Measurements from ENCODE around the gene ZMYM5. TPM values are rescaled to one million over a fixed set of nuclear protein-coding genes. Genes with fewer than 3 reads are reported as not detected.
"Not testable (repeated sequence)": the region's sequence is repeated elsewhere in the genome, so short reads cannot be mapped to it uniquely, and the experiment has no call there.

ZMYM5 gene
- 10 to 100 TPM; 17.5 to 30.1 (median 25.9) TPM for polyA plus RNA-seq

DNA sequence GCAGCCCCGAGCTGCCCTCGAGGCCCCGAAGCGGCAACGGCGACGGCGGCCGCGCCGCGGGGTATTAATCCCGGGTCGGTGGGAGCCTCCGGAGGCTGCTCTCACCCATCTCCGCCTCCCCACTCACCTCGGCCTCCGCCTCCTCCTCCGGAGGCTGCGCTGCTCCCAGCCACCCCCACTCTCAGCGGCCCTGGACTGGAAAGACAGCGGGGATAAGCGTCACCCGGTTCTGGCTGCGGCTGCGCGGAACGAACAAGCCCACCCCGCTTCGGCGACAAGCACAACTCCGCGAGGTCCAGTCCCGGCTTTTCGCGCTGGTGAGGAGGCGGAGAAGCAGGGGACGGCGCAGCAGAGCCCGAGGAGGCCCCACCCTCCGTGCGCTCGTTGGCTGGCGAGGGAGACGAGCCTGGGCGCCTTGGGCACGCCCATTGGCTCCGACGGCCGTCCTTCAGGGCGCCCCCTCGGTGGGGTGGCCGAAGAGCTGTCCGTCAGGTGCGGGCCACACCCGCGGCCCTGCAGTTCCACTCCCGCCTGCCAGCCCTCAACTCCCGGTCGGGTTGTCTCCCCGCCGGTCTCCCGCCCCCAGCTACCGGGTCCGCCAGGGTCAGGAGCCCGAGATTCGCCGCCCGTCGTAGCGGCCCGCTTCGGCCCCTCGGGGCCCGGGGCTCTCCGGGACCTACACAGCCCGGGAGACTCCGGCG is at the start of gene ZMYM5:
TSS of gene ZMYM5 (minus strand) at position 327 of the 701 bp plus-strand sequence. CDS start 11,469 bp downstream, outside the sequence.
- Mint-ChIP-seq H3K4me1 (peaks cover 44 to 49% of the 10 kb centered on the region in 2 donors), H3K4me3 (peak within 1 kb of the TSS; percentile 88 to 98 (median 96)), H3K9me3 (no peaks in the 10 kb centered on the region), H3K27me3 (ENCODE audit: low read depth in 3 of 3) (peaks cover 7 to 17% (median 8%) of the 10 kb centered on the region in 3 donors), H3K27ac (peak within 1 kb of the TSS; percentile 94 to 97 (median 96)), H3K36me3 (peaks cover 0 to 3% (median 0%) of the 10 kb centered on the region in 3 donors)
- DNase-seq = peak; percentile 96 to 97 (median 96)

DNA sequence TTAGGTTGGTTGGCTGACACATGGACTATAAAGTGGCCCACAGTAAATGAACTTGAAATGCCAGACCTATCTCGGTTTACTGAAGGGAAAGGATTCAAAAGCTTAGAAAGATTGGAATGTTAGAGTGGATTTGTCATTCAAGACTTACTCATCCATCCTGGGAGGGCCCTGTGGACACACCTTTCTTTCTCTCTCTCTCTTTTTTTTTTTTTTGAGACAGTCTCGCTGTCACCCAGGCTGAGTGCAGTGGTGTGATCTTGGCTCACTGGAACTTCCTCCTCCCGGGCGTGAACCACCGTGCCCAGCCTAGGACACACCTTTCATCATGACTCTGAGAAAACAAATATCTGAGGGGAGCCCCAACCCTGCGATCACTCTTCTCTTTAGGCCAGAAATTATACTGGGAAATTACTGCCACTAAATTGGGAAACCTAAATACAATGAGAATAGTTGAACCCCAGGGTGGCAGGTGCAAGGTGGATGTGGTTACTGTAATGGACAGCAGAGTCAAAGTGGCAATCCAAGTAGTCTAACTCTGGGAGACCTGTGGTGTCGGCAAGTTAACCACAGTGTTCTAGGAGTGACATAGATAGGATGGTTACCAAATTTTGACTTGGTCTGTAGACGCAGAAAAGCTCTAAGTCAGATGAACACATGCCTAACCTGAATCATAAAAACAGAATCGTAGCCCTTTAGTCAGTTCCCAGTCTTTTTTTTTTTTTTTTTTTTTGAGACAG is 47.1 kb upstream of the ZMYM5 start:
- Mint-ChIP-seq H3K36me3 (no peaks in the 10 kb centered on the region), H3K4me1 (peaks cover 6 to 10% of the 10 kb centered on the region in 2 donors), H3K27me3 (ENCODE audit: low read depth in 3 of 3) (peaks cover 0 to 1% (median 0%) of the 10 kb centered on the region in 3 donors), H3K4me3 (peak overlapping the region in 2 of 5 donors; percentile 0 to 8), H3K9me3 (no peaks in the 10 kb centered on the region), H3K27ac (peak overlapping the region in 3 of 6 donors; percentile 2 to 59 (median 57))
- DNase-seq = peak; percentile 26 to 31 (median 27)

DNA sequence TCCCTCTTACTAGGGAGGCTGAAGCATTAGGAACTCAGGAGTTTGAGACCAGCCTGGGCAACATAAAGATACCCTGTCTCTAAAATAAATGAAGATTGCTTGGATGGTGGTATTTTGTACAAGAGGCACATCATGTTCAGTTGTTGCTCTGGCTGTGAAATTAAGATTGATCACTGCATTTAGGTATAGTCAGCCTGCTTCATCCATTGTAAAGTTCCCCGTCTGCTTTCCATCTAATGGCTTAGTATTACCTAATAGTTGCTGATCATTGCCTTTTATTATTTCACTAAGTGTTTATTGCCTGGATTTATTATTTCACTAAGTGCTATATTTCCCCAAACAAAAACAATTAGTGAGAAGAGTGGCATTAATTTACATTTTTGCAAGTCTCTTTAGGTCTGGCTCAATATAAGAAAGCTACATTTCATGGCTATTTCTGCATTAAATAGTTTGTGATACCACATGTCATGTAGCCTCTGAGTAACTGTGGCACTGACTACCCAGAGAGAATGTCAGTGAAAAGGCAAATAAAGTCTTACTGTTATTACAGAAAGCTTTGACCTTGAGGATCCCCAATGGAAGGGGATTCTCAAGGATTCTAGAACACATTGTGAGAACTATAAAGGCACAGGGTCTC is 45.0 kb upstream of the ZMYM5 start:
- no peaks in the 10 kb centered on the region for H3K36me3 Mint-ChIP-seq
- no peak overlapping the region for H3K27ac Mint-ChIP-seq
- H3K9me3 Mint-ChIP-seq = no peaks in the 10 kb centered on the region
- H3K27me3 Mint-ChIP-seq (ENCODE audit: low read depth in 3 of 3) = peaks cover 0 to under 1% (median 0%) of the 10 kb centered on the region in 3 donors
- peaks cover 6 to 10% of the 10 kb centered on the region in 2 donors for H3K4me1 Mint-ChIP-seq
- DNase-seq = no peak
- H3K4me3 Mint-ChIP-seq = no peak overlapping the region

DNA sequence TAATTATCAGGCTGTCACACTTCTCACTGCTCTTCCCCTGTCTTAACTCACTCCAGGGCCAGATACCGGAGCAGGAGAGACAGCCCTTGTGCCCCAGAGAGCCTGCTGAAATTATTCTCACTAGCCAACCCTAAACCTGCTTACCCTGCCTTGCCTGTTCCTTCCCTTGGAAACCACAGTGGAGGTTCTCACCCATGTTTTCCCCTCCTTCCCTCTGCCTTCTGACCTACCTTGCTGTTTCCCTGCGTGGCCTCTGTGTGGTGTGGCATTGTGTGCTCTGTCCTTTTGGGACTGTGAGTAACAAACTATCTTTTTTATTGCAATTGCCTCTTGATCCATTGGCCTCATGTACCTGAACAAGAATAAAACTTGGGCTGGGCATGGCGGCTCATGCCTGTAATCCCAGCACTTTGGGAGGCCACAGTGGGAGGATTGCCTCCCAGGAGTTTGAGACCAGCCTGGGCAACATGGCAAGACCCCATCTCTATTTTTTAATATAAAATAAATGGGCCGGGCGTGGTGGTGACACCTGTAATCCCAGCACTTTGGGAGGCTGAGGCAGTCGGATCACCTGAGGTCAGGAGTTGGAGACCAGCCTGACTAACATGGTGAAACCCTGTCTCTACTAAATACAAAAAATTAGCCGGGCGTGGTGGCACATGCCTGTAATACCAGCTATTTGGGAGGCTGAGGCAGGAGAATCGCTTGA is 42.2 kb upstream of the ZMYM5 start:
- not testable (repeated sequence) for H3K4me3 Mint-ChIP-seq; H3K27me3 Mint-ChIP-seq (ENCODE audit: low read depth in 3 of 3); H3K4me1 Mint-ChIP-seq; H3K36me3 Mint-ChIP-seq; H3K9me3 Mint-ChIP-seq; DNase-seq
- H3K27ac Mint-ChIP-seq = peak overlapping the region in 1 of 6 donors; percentile 73

- Mint-ChIP-seq H3K4me3 (no peak overlapping the region), H3K4me1 (no peaks in the 10 kb centered on the region), H3K9me3 (no peaks in the 10 kb centered on the region), H3K36me3 (no peaks in the 10 kb centered on the region), H3K27ac (no peak overlapping the region), H3K27me3 (ENCODE audit: low read depth in 3 of 3) (peaks cover 0 to 3% (median 0%) of the 10 kb centered on the region in 3 donors)
- no peak for DNase-seq
Observed at GRCh38 chr13:19890030-19890429, 26.6 kb upstream of the ZMYM5 start.

DNA sequence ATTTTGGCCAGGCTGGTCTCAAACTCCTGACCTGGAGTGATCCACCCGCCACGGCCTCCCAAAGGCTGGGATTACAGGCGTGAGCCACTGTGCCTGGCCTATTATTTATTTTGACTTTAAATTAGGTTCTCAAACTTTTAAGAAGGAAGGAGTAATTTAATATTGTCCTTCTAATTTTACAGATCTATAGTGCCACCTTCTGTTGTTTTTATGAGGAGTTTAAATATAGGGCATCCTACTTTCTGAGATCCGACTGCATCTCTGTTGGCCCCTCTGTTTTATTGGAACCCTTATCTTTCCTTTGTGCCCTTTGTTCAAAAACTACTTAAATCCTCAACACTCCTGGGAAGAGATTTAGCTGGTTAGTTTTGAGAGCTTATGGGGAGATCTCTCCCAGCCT is 25.4 kb upstream of the ZMYM5 start:
- Mint-ChIP-seq H3K4me1 (no peaks in the 10 kb centered on the region), H3K27me3 (ENCODE audit: low read depth in 3 of 3) (peaks cover 0 to 3% (median 2%) of the 10 kb centered on the region in 3 donors), H3K27ac (no peak overlapping the region), H3K9me3 (no peaks in the 10 kb centered on the region), H3K36me3 (no peaks in the 10 kb centered on the region), H3K4me3 (no peak overlapping the region)
- peak in 1 of 3 donors; percentile 12 for DNase-seq

- Mint-ChIP-seq H3K4me3 (no peak overlapping the region), H3K9me3 (peaks cover 0 to 2% (median 0%) of the 10 kb centered on the region in 6 donors), H3K4me1 (no peaks in the 10 kb centered on the region), H3K27ac (no peak overlapping the region), H3K36me3 (no peaks in the 10 kb centered on the region), H3K27me3 (ENCODE audit: low read depth in 3 of 3) (peaks cover 2 to 8% (median 3%) of the 10 kb centered on the region in 3 donors)
- no peak for DNase-seq
Observed at GRCh38 chr13:19882231-19882630, 18.8 kb upstream of the ZMYM5 start.

- peaks cover 2 to 8% (median 3%) of the 10 kb centered on the region in 3 donors for H3K27me3 Mint-ChIP-seq (ENCODE audit: low read depth in 3 of 3)
- H3K4me3 Mint-ChIP-seq = no peak overlapping the region
- H3K36me3 Mint-ChIP-seq = no peaks in the 10 kb centered on the region
- no peaks in the 10 kb centered on the region for H3K4me1 Mint-ChIP-seq
- no peak overlapping the region for H3K27ac Mint-ChIP-seq
- peaks cover 0 to 2% (median 0%) of the 10 kb centered on the region in 6 donors for H3K9me3 Mint-ChIP-seq
- DNase-seq = no peak
Observed at GRCh38 chr13:19881641-19882040, 18.2 kb upstream of the ZMYM5 start.

DNA sequence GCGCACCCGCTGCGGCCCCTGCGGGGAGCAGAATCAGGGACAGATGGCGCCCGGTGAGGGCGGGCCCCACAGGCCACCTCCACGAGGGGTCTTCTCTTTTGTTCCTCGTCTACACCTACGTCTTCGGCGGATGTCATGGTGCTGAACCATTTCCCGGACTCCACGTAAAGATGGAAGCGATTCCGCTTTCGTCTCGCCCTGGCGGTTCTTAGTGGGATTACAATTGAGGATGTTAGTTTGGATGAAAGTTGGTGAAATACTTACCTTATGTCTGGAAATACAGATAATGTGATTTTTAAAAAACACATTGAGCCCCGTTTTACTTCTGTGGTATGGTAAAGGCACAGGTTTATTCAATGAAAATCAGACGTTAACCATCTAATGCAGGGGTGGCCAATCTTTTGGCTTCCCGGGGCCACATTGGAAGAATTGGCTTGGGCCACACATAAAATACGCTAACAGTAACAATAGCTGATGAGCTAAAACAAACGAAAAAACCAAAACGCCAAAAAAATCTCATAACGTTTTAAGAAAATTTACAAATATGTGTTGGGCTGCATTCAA is 1.4 kb upstream of the ZMYM5 start:
- H3K4me1 Mint-ChIP-seq = peaks cover 37 to 40% of the 10 kb centered on the region in 2 donors
- H3K36me3 Mint-ChIP-seq = peaks cover 0 to 3% (median 0%) of the 10 kb centered on the region in 3 donors
- peak; percentile 64 to 71 (median 68) for DNase-seq
- H3K4me3 Mint-ChIP-seq = peak overlapping the region; percentile 88 to 96 (median 95)
- no peaks in the 10 kb centered on the region for H3K9me3 Mint-ChIP-seq
- peaks cover 8 to 17% (median 9%) of the 10 kb centered on the region in 3 donors for H3K27me3 Mint-ChIP-seq (ENCODE audit: low read depth in 3 of 3)
- H3K27ac Mint-ChIP-seq = peak overlapping the region; percentile 93 to 97 (median 96)

- H3K27ac Mint-ChIP-seq = peak overlapping the region; percentile 83 to 97 (median 95)
- peaks cover 0 to 3% (median 0%) of the 10 kb centered on the region in 3 donors for H3K36me3 Mint-ChIP-seq
- DNase-seq = peak; percentile 71 to 75 (median 74)
- no peaks in the 10 kb centered on the region for H3K9me3 Mint-ChIP-seq
- H3K27me3 Mint-ChIP-seq (ENCODE audit: low read depth in 3 of 3) = peaks cover 8 to 17% (median 9%) of the 10 kb centered on the region in 3 donors
- peaks cover 37 to 42% of the 10 kb centered on the region in 2 donors for H3K4me1 Mint-ChIP-seq
- peak overlapping the region; percentile 88 to 96 (median 95) for H3K4me3 Mint-ChIP-seq
Observed at GRCh38 chr13:19864024-19864745, 736 bp upstream of the ZMYM5 start.

DNA sequence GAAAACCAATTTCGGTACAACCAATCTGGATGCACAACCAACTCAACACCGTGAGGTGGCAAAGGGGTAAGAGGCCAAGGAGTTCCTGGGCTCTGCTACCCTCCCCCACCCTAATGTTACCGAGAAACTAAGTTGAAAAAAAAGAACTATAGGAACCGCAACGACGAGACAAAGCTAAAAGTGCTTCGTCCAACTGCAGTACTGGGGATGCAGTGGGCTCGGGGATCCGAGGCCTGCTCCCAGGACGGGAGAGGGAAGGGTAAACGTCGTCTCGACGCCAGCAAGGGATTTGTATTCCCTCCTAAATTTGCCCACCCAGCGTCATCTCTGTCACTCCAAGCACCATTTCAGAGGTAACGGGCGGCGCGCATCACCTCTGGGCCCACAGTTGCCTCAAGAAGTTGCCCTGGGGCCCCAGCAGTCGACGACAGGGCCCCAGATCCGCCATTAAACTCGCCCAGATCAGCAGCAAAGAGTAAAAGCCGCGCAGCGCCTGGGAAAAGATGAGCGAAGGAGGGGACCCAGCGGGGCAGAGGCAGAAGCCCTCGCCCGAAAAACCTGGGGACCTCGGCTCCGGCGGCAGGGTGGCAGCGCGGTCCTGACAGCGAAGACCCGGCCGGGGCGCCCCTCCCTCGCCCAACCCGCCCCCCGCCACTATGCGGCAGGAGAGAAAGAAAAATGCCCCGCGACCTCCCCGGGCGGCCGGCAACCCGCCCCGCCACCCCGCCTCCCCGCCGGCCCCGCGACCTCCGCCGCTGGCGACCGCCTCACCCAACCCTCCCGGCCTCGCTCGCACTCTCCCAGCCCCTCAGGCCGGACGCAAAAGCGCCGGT is 752 bp downstream of the ZMYM5 start:
- no peaks in the 10 kb centered on the region for H3K9me3 Mint-ChIP-seq
- H3K27me3 Mint-ChIP-seq (ENCODE audit: low read depth in 3 of 3) = peaks cover 7 to 17% (median 8%) of the 10 kb centered on the region in 3 donors
- peak overlapping the region; percentile 94 to 97 (median 96) for H3K27ac Mint-ChIP-seq
- H3K4me3 Mint-ChIP-seq = peak overlapping the region; percentile 88 to 98 (median 94)
- DNase-seq = peak; percentile 45 to 51 (median 46)
- H3K36me3 Mint-ChIP-seq = peaks cover 0 to 3% (median 0%) of the 10 kb centered on the region in 3 donors
- peaks cover 45 to 52% of the 10 kb centered on the region in 2 donors for H3K4me1 Mint-ChIP-seq

- peaks cover 0 to 10% (median 5%) of the 10 kb centered on the region in 3 donors for H3K36me3 Mint-ChIP-seq
- H3K4me1 Mint-ChIP-seq = peaks cover 47 to 59% of the 10 kb centered on the region in 2 donors
- no peaks in the 10 kb centered on the region for H3K9me3 Mint-ChIP-seq
- H3K4me3 Mint-ChIP-seq = peak overlapping the region; percentile 88 to 98 (median 94)
- DNase-seq = no peak
- peak overlapping the region; percentile 94 to 97 (median 96) for H3K27ac Mint-ChIP-seq
- H3K27me3 Mint-ChIP-seq (ENCODE audit: low read depth in 3 of 3) = peaks cover 7 to 17% (median 8%) of the 10 kb centered on the region in 3 donors
Observed at GRCh38 chr13:19861762-19862161, 1.7 kb downstream of the ZMYM5 start.

Data from immature natural killer cell (primary cell).